IMR-90 (cell line): ENCODE measurements around the gene SRPK1. TPM values are rescaled to one million over a fixed set of nuclear protein-coding genes. Genes with fewer than 3 reads are reported as not detected.

Experiments
- ATAC-seq: fragments of 200-7000 bp; cut with Tn5 transposase; 2 replicates; pipeline ENCODE4 v1.9.1; 2020; ENCODE audit warnings: low read depth, mild to moderate bottlenecking, moderate library complexity
- BruUV-seq: library from RNA; stranded (reverse); fragments of 400-500 nt; replicated peaks from 2 replicates; lab custom pipeline; 2021; lab: Mats Ljungman, UMichigan
- CTCF ChIA-PET: fragments of 300-600 bp; formaldehyde crosslinking; extraction: SDS; loops from one replicate; lab custom pipeline; 2021; ENCODE audit warnings: antibody characterized with exemption; lab: Yijun Ruan, JAX
- POLR2A ChIA-PET: fragments of 300-600 bp; sonication (Branson Sonifier 250); formaldehyde crosslinking; loops from one replicate; lab custom pipeline; 2022; ENCODE audit warnings: antibody characterized with exemption; ENCODE audit not compliant: unreplicated experiment; lab: Charles Lee
- DNase-seq: peaks from one replicate; pipeline ENCODE4 v3.0.0; 2013
- H2AFZ ChIP-seq: replicated peaks from 2 replicates; pipeline ENCODE3; 2013; ENCODE audit warnings: low read length, mild to moderate bottlenecking; ENCODE audit not compliant: poor library complexity
- H2AK5ac ChIP-seq: 2 replicates; pipeline ENCODE4 v1.6.1; 2013; ENCODE audit warnings: low read depth, low read length, inconsistent platforms
- H2AK9ac ChIP-seq: replicated peaks from 2 replicates; pipeline ENCODE3; 2013; ENCODE audit warnings: mild to moderate bottlenecking, low read depth, low read length, moderate library complexity; ENCODE audit not compliant: poor library complexity
- H2BK120ac ChIP-seq: 2 replicates; pipeline ENCODE4 v1.6.1; 2013; ENCODE audit warnings: low read depth, low read length, inconsistent platforms
- H2BK15ac ChIP-seq: 3 replicates; pipeline ENCODE4 v1.6.1; 2013; ENCODE audit warnings: low read depth, low read length, inconsistent platforms
- H2BK20ac ChIP-seq: 2 replicates; pipeline ENCODE4 v1.6.1; 2013; ENCODE audit warnings: low read depth, mild to moderate bottlenecking, inconsistent platforms, low read length, moderate library complexity
- H2BK5ac ChIP-seq: 2 replicates; pipeline ENCODE4 v1.6.1; 2013; ENCODE audit warnings: mild to moderate bottlenecking, low read depth, low read length, inconsistent platforms; ENCODE audit not compliant: poor library complexity, severe bottlenecking
- H3K14ac ChIP-seq: replicated peaks from 2 replicates; pipeline ENCODE4 v1.6.1; 2013; ENCODE audit warnings: low read depth, low read length, inconsistent platforms
- H3K18ac ChIP-seq: 2 replicates; pipeline ENCODE4 v1.6.1; 2013; ENCODE audit warnings: low read depth, low read length, control low read depth
- H3K23ac ChIP-seq: 2 replicates; pipeline ENCODE4 v1.6.1; 2013; ENCODE audit warnings: low read depth, low read length, inconsistent platforms
- H3K27ac ChIP-seq: 2 replicates; pipeline ENCODE4 v1.5.1; 2013; ENCODE audit warnings: mild to moderate bottlenecking, control low read depth, low read length; ENCODE audit not compliant: insufficient read depth
- H3K27me3 ChIP-seq: 2 replicates; pipeline ENCODE4 v1.6.1; 2013; ENCODE audit warnings: low read length; ENCODE audit not compliant: control insufficient read depth, insufficient read depth
- H3K36me3 ChIP-seq: 2 replicates; pipeline ENCODE4 v1.6.1; 2013; ENCODE audit warnings: low read length, mixed read lengths; ENCODE audit not compliant: control insufficient read depth, insufficient read depth
- H3K4ac ChIP-seq: 2 replicates; pipeline ENCODE4 v1.6.1; 2013; ENCODE audit warnings: low read depth, low read length, inconsistent platforms
- H3K4me1 ChIP-seq: 2 replicates; pipeline ENCODE4 v1.6.1; 2013; ENCODE audit warnings: low read length, mixed read lengths; ENCODE audit not compliant: control insufficient read depth, insufficient read depth
- H3K4me2 ChIP-seq: 2 replicates; pipeline ENCODE4 v1.6.1; 2013; ENCODE audit warnings: low read depth, mild to moderate bottlenecking, control low read depth, low read length, moderate library complexity
- H3K4me3 ChIP-seq: 2 replicates; pipeline ENCODE4 v1.5.1; 2013; ENCODE audit warnings: low read depth, mild to moderate bottlenecking, control low read depth, low read length, moderate library complexity; ENCODE audit not compliant: insufficient read depth
- H3K56ac ChIP-seq: 2 replicates; pipeline ENCODE4 v1.6.1; 2013; ENCODE audit warnings: low read length, inconsistent platforms; ENCODE audit not compliant: insufficient read depth; ENCODE audit errors: extremely low read depth
- H3K79me1 ChIP-seq, 2 experiments: 2 replicates each; pipeline ENCODE4 v1.6.1; 2013; ENCODE audit warnings: low read length in 2 of 2, inconsistent platforms in 1 of 2, low read depth in 1 of 2
- H3K9ac ChIP-seq: 2 replicates; pipeline ENCODE4 v1.6.1; 2013; ENCODE audit warnings: low read depth, low read length, control low read depth
- H3K9me1 ChIP-seq: 2 replicates; pipeline ENCODE4 v1.6.1; 2013; ENCODE audit warnings: low read length, inconsistent platforms; ENCODE audit not compliant: insufficient read depth
- H3K9me3 ChIP-seq: 2 replicates; pipeline ENCODE4 v1.6.1; 2013; ENCODE audit warnings: low read length; ENCODE audit not compliant: control insufficient read depth, insufficient read depth
- H4K20me1 ChIP-seq: 2 replicates; pipeline ENCODE4 v1.6.1; 2013; ENCODE audit warnings: low read length, inconsistent platforms; ENCODE audit not compliant: insufficient read depth
- H4K5ac ChIP-seq: 2 replicates; pipeline ENCODE4 v1.6.1; 2013; ENCODE audit warnings: mild to moderate bottlenecking, low read depth, low read length, control low read depth
- H4K8ac ChIP-seq, 2 experiments: 2 replicates each; pipeline ENCODE4 v1.6.1; 2013; ENCODE audit warnings: low read depth in 2 of 2, low read length in 2 of 2, control low read depth in 1 of 2, inconsistent platforms in 1 of 2
- H4K91ac ChIP-seq: 2 replicates; pipeline ENCODE4 v1.6.1; 2013; ENCODE audit warnings: low read depth, low read length, inconsistent platforms; ENCODE audit not compliant: insufficient read depth
- RAD21 ChIP-seq: IDR thresholded peaks from 2 replicates; pipeline ENCODE4 v1.6.1; 2012; ENCODE audit warnings: low read length, improper control_type of control experiment
- RFX5 ChIP-seq: IDR thresholded peaks from 2 replicates; pipeline ENCODE4 v1.8.0; 2012; ENCODE audit warnings: low read depth, mild to moderate bottlenecking, low read length, moderate library complexity
- WGBS, 2 experiments: methylation state at CpG; one replicate each; pipeline versions ENCODE4 v1.1.5 to v1.1.7; 2013; ENCODE audit warnings: missing lambda C conversion rate in 2 of 2; ENCODE audit not compliant: insufficient read length in 1 of 2; ENCODE audit errors: extremely low coverage in 2 of 2; 5-methylcytosine and 5-hydroxymethylcytosine counted together
- dilution Hi-C: fragments of 300-500 bp; cut with HindIII; formaldehyde crosslinking; loops from one replicate; pipeline ENCODE4 v1.14.3; 2018; ENCODE audit warnings: low sequenced_read_pairs; ENCODE audit not compliant: unreplicated experiment
- in situ Hi-C: fragments of 300-500 bp; cut with MboI; formaldehyde crosslinking; loops from 3 replicates; pipeline ENCODE4 v1.14.3; 2019; ENCODE audit warnings: low sequenced_read_pairs, inconsistent platforms, mixed read lengths
- intact Hi-C: fragments of 100-400 bp; cut with micrococcal nuclease; formaldehyde crosslinking; loops from 2 replicates; pipeline ENCODE4 v1.10.0; 2022
- polyA plus RNA-seq, 3 experiments: library from polyadenylated mRNA; depleted of rRNA; stranded (reverse); fragments of >200 nt; gene quantifications; 2 replicates each; pipeline ENCODE4 v1.2.3, GENCODE V29; 2012; ENCODE audit warnings: low replicate concordance in 1 of 3
- total RNA-seq: library from RNA; depleted of rRNA; stranded (reverse); fragments of >200 nt; gene quantifications from 2 replicates; pipeline ENCODE4 v1.2.3, GENCODE V29; 2012
- TF ChIP-seq, protein P1 (sequence below): conservative IDR thresholded peaks from 2 replicates; pipeline ENCODE4 v1.5.1; 2012; ENCODE audit warnings: mild to moderate bottlenecking, low read depth, low read length, improper control_type of control experiment

Gene SRPK1
- total and polyA plus RNA-seq, 2 of the 4 experiments (the other 2 are of a cell fraction): 22.5 to 44.6 TPM

DNA sequence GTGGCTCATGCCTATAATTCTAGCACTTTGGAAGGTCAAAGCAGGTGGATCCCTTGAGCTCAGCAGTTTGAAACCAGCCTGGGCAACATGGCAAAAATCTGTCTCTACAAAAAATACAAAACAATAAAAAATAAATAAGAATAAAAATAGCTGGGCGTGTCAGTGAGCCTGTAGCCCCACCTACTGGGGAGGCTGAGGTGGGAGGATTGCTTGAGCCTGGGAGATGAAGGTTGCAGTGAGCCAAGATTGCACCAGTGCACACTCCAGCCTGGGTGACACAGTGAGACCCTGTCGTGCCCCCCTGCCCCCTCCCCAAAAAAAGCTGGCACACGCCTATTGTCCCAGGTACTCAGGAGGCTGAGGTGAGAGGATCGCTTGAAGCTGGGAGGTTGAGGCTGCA is 35.1 kb upstream of the SRPK1 start:
- Histone ChIP-seq H3K18ac (no peak overlapping the region), H3K4ac (no peak overlapping the region), H3K27ac (no peak overlapping the region), H4K91ac (no peak overlapping the region), H3K23ac (no peak overlapping the region), H3K36me3 (no peaks in the 10 kb centered on the region), H2AK5ac (no peak overlapping the region), H3K27me3 (peaks cover 16% of the 10 kb centered on the region), H2BK5ac (no peak overlapping the region), H4K8ac (no peak overlapping the region), H3K4me2 (no peak overlapping the region), H3K79me1 (no peaks in the 10 kb centered on the region), H3K4me3 (no peak overlapping the region), H2AFZ (no peak overlapping the region), H4K20me1 (no peaks in the 10 kb centered on the region), H2BK120ac (no peak overlapping the region), H4K5ac (no peak overlapping the region), H3K14ac (no peak overlapping the region), H2AK9ac (no peak overlapping the region), H3K56ac (no peak overlapping the region), H3K9ac (no peak overlapping the region), H3K4me1 (peaks cover 3% of the 10 kb centered on the region; the same call in 1 of the 2 replicates), H2BK20ac (no peak overlapping the region), H3K9me3 (no peaks in the 10 kb centered on the region), H3K9me1 (peaks cover 4% of the 10 kb centered on the region), H2BK15ac (no peak overlapping the region)
- intact Hi-C loops (no loop called here), dilution Hi-C loops (no loop called here), in situ Hi-C loops (loop anchor here (25.0 kb wide), 1 partner anchor 419 kb away; no protein-coding TSS in a partner anchor)
- ChIA-PET CTCF (interaction anchor here (0.6 kb wide), 2 partner anchors 138 to 215 kb away, joined by 3 read pairs; no protein-coding TSS in a partner anchor), POLR2A (no interaction called here)
- BruUV-seq: no TSS peak
- DNase-seq (no peak), ATAC-seq (no peak)
- TF ChIP-seq RFX5 (no peak), RAD21 (peak; percentile 30; the same call in 1 of the 2 replicates)
- TF ChIP-seq, protein P1, sequence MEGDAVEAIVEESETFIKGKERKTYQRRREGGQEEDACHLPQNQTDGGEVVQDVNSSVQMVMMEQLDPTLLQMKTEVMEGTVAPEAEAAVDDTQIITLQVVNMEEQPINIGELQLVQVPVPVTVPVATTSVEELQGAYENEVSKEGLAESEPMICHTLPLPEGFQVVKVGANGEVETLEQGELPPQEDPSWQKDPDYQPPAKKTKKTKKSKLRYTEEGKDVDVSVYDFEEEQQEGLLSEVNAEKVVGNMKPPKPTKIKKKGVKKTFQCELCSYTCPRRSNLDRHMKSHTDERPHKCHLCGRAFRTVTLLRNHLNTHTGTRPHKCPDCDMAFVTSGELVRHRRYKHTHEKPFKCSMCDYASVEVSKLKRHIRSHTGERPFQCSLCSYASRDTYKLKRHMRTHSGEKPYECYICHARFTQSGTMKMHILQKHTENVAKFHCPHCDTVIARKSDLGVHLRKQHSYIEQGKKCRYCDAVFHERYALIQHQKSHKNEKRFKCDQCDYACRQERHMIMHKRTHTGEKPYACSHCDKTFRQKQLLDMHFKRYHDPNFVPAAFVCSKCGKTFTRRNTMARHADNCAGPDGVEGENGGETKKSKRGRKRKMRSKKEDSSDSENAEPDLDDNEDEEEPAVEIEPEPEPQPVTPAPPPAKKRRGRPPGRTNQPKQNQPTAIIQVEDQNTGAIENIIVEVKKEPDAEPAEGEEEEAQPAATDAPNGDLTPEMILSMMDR: 0 out of 2 replicates have a peak, but pooled peaks have one; percentile 16
- no CpG with 5 or more reads among the region's 4 CpGs for WGBS, 2 experiments
